ENCODE data around the gene MAGEF1. TPM values are rescaled to one million over a fixed set of nuclear protein-coding genes. Genes with fewer than 3 reads are reported as not detected.

Gene MAGEF1
- total and polyA plus RNA-seq, 9 of the 15 experiments (the other 6 are each of a cell fraction or from before 2014, with no cell fraction given), result 1.5 to 39.1 (median 19.8) TPM

DNA sequence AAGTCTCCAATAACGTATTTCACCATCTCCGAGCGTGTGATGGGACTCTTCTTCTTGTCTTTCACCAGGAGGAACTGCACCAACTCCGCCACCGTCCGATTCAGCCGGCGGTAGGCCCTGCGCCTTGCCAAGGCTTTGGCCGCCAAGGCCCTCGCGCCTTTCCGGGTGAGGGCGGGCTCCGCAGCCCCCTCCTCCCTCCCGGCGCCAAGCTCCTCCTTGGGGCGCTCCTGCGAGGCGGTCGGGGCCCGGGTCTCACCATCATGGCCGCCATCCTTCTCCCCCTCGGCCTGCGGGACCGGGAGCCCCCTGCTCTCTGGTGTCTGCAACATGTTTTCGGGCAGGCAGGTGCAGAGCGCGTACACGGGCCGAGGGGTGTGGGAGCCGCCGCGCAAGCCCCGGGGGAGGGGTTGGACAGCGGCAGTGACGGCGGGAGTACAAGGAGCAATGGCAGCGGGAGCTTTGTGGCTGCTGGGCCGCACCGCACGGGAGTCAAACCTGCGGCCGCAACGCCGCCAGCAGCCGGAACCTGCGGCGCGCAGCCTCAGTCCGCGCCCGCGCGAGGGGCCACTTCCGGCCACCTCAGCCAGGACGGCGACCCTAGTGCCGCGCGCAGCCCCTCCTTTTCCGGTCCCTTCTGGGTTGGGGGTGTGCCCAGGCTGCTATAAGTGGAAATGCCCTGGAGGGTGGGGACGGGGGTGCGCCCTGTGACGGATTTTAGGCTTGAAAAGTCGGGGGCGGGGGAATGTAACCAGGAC lies at the start of gene MAGEF1 (continued):
- TF ChIP-seq, protein P1, sequence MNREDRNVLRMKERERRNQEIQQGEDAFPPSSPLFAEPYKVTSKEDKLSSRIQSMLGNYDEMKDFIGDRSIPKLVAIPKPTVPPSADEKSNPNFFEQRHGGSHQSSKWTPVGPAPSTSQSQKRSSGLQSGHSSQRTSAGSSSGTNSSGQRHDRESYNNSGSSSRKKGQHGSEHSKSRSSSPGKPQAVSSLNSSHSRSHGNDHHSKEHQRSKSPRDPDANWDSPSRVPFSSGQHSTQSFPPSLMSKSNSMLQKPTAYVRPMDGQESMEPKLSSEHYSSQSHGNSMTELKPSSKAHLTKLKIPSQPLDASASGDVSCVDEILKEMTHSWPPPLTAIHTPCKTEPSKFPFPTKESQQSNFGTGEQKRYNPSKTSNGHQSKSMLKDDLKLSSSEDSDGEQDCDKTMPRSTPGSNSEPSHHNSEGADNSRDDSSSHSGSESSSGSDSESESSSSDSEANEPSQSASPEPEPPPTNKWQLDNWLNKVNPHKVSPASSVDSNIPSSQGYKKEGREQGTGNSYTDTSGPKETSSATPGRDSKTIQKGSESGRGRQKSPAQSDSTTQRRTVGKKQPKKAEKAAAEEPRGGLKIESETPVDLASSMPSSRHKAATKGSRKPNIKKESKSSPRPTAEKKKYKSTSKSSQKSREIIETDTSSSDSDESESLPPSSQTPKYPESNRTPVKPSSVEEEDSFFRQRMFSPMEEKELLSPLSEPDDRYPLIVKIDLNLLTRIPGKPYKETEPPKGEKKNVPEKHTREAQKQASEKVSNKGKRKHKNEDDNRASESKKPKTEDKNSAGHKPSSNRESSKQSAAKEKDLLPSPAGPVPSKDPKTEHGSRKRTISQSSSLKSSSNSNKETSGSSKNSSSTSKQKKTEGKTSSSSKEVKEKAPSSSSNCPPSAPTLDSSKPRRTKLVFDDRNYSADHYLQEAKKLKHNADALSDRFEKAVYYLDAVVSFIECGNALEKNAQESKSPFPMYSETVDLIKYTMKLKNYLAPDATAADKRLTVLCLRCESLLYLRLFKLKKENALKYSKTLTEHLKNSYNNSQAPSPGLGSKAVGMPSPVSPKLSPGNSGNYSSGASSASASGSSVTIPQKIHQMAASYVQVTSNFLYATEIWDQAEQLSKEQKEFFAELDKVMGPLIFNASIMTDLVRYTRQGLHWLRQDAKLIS (CRISPR knock-in tag; IDR thresholded peaks at IDR 0.05), result peak; percentile 52; the same call in 1 of the 2 replicates
- TF ChIP-seq, protein P2, sequence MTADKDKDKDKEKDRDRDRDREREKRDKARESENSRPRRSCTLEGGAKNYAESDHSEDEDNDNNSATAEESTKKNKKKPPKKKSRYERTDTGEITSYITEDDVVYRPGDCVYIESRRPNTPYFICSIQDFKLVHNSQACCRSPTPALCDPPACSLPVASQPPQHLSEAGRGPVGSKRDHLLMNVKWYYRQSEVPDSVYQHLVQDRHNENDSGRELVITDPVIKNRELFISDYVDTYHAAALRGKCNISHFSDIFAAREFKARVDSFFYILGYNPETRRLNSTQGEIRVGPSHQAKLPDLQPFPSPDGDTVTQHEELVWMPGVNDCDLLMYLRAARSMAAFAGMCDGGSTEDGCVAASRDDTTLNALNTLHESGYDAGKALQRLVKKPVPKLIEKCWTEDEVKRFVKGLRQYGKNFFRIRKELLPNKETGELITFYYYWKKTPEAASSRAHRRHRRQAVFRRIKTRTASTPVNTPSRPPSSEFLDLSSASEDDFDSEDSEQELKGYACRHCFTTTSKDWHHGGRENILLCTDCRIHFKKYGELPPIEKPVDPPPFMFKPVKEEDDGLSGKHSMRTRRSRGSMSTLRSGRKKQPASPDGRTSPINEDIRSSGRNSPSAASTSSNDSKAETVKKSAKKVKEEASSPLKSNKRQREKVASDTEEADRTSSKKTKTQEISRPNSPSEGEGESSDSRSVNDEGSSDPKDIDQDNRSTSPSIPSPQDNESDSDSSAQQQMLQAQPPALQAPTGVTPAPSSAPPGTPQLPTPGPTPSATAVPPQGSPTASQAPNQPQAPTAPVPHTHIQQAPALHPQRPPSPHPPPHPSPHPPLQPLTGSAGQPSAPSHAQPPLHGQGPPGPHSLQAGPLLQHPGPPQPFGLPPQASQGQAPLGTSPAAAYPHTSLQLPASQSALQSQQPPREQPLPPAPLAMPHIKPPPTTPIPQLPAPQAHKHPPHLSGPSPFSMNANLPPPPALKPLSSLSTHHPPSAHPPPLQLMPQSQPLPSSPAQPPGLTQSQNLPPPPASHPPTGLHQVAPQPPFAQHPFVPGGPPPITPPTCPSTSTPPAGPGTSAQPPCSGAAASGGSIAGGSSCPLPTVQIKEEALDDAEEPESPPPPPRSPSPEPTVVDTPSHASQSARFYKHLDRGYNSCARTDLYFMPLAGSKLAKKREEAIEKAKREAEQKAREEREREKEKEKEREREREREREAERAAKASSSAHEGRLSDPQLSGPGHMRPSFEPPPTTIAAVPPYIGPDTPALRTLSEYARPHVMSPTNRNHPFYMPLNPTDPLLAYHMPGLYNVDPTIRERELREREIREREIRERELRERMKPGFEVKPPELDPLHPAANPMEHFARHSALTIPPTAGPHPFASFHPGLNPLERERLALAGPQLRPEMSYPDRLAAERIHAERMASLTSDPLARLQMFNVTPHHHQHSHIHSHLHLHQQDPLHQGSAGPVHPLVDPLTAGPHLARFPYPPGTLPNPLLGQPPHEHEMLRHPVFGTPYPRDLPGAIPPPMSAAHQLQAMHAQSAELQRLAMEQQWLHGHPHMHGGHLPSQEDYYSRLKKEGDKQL (CRISPR knock-in tag; IDR thresholded peaks at IDR 0.05; ENCODE audit: borderline replicate concordance), result 0 out of 2 replicates have a peak, but pooled peaks have one; percentile 24
- no peak for TF ChIP-seq TCF7L2 (IDR thresholded peaks at IDR 0.05; ENCODE audit: low read depth, low read length)
- TF ChIP-seq, protein P3, sequence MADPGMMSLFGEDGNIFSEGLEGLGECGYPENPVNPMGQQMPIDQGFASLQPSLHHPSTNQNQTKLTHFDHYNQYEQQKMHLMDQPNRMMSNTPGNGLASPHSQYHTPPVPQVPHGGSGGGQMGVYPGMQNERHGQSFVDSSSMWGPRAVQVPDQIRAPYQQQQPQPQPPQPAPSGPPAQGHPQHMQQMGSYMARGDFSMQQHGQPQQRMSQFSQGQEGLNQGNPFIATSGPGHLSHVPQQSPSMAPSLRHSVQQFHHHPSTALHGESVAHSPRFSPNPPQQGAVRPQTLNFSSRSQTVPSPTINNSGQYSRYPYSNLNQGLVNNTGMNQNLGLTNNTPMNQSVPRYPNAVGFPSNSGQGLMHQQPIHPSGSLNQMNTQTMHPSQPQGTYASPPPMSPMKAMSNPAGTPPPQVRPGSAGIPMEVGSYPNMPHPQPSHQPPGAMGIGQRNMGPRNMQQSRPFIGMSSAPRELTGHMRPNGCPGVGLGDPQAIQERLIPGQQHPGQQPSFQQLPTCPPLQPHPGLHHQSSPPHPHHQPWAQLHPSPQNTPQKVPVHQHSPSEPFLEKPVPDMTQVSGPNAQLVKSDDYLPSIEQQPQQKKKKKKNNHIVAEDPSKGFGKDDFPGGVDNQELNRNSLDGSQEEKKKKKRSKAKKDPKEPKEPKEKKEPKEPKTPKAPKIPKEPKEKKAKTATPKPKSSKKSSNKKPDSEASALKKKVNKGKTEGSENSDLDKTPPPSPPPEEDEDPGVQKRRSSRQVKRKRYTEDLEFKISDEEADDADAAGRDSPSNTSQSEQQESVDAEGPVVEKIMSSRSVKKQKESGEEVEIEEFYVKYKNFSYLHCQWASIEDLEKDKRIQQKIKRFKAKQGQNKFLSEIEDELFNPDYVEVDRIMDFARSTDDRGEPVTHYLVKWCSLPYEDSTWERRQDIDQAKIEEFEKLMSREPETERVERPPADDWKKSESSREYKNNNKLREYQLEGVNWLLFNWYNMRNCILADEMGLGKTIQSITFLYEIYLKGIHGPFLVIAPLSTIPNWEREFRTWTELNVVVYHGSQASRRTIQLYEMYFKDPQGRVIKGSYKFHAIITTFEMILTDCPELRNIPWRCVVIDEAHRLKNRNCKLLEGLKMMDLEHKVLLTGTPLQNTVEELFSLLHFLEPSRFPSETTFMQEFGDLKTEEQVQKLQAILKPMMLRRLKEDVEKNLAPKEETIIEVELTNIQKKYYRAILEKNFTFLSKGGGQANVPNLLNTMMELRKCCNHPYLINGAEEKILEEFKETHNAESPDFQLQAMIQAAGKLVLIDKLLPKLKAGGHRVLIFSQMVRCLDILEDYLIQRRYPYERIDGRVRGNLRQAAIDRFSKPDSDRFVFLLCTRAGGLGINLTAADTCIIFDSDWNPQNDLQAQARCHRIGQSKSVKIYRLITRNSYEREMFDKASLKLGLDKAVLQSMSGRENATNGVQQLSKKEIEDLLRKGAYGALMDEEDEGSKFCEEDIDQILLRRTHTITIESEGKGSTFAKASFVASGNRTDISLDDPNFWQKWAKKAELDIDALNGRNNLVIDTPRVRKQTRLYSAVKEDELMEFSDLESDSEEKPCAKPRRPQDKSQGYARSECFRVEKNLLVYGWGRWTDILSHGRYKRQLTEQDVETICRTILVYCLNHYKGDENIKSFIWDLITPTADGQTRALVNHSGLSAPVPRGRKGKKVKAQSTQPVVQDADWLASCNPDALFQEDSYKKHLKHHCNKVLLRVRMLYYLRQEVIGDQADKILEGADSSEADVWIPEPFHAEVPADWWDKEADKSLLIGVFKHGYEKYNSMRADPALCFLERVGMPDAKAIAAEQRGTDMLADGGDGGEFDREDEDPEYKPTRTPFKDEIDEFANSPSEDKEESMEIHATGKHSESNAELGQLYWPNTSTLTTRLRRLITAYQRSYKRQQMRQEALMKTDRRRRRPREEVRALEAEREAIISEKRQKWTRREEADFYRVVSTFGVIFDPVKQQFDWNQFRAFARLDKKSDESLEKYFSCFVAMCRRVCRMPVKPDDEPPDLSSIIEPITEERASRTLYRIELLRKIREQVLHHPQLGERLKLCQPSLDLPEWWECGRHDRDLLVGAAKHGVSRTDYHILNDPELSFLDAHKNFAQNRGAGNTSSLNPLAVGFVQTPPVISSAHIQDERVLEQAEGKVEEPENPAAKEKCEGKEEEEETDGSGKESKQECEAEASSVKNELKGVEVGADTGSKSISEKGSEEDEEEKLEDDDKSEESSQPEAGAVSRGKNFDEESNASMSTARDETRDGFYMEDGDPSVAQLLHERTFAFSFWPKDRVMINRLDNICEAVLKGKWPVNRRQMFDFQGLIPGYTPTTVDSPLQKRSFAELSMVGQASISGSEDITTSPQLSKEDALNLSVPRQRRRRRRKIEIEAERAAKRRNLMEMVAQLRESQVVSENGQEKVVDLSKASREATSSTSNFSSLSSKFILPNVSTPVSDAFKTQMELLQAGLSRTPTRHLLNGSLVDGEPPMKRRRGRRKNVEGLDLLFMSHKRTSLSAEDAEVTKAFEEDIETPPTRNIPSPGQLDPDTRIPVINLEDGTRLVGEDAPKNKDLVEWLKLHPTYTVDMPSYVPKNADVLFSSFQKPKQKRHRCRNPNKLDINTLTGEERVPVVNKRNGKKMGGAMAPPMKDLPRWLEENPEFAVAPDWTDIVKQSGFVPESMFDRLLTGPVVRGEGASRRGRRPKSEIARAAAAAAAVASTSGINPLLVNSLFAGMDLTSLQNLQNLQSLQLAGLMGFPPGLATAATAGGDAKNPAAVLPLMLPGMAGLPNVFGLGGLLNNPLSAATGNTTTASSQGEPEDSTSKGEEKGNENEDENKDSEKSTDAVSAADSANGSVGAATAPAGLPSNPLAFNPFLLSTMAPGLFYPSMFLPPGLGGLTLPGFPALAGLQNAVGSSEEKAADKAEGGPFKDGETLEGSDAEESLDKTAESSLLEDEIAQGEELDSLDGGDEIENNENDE (IDR thresholded peaks at IDR 0.05; ENCODE audit: low read depth, low read length), result no peak
- no peak for TF ChIP-seq ZC3H11A (IDR thresholded peaks at IDR 0.05; ENCODE audit: low read depth, low read length)
